Stimulated activated naive CD8-positive, alpha-beta T cell treated with anti-CD3 and anti-CD28 coated beads, Interleukin-15, amount 100 ng/mL, for 72 hours (primary cell): ENCODE results near the gene FOXO6.

Experiments
- ATAC-seq: fragments of 150-1000 bp; cut with Tn5 transposase; 2 replicates; pipeline ENCODE4 v1.10.0; 2021; ENCODE audit warnings: mild to moderate bottlenecking, moderate library complexity
- DNase-seq, 2 donors: peaks; one replicate each; pipeline ENCODE4 v3.0.0; 2021 to 2022
- H3K27ac Mint-ChIP-seq, 2 donors: one replicate each; pipeline ENCODE4 v1.8.0; 2022; ENCODE audit warnings: mild to moderate bottlenecking in 2 of 2, mixed read lengths in 2 of 2, moderate library complexity in 2 of 2
- H3K27me3 Mint-ChIP-seq: one replicate; pipeline ENCODE4 v1.8.0; 2022; ENCODE audit warnings: mixed read lengths
- H3K4me1 Mint-ChIP-seq: one replicate; pipeline ENCODE4 v1.8.0; 2022; ENCODE audit warnings: mild to moderate bottlenecking, mixed read lengths
- H3K4me3 Mint-ChIP-seq, 2 donors: one replicate each; pipeline ENCODE4 v1.8.0; 2022; ENCODE audit warnings: mild to moderate bottlenecking in 2 of 2, mixed read lengths in 2 of 2, moderate library complexity in 1 of 2
- H3K9me3 Mint-ChIP-seq, 2 donors: one replicate each; pipeline ENCODE4 v1.8.0; 2022; ENCODE audit warnings: mixed read lengths in 2 of 2

Gene FOXO6

DNA sequence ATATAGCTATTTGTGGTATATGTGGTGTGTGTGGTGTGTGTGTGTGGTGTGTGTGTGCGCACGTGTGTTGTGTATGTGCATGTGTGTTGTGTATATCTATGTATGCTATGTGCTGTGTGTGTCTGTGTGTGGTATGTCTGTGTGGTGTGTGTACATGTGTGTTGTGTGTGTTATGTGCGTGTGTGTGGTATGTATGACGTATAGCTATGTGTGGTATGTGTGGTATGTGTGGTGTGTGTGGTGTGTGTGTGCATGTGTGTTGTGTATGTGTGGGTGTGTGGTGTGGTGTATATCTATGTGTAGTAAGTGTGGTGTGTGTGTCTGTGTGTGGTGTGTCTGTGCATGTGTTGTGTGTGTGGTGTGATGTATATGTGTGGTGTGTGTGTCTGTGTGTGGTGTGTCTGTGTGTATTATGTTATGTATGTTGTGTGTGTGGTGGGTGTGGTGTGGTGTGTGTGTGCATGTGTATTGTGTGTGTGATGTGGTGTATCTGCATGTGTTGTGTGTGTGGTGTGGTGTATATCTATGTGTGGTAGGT is 63.4 kb downstream of the FOXO6 start:
- Mint-ChIP-seq H3K27me3 (peaks cover 14% of the 10 kb centered on the region), H3K9me3 (no peaks in the 10 kb centered on the region), H3K4me3 (no peak overlapping the region), H3K27ac (no peak overlapping the region), H3K4me1 (no peaks in the 10 kb centered on the region)
- ATAC-seq (no peak), DNase-seq (no peak)

DNA sequence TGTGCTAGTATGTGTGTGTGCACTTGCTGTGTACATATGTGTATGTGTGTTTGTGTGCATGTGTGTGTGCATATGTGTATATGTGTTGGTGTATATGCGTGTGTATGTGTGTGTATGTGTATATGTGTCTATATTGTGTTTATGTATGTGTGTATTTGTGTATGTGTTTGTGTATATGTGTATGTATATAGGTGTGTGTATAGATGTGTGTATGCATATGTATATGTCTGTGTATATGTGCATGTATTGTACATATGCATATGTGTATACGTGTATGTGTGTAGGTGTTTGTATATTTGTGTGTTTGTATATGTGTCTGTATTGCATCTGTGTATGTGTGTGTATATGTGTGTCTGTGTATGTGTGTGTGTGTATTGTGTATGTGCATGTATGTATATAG is 64.1 kb downstream of the FOXO6 start:
- Mint-ChIP-seq H3K27ac (no peak overlapping the region), H3K9me3 (no peaks in the 10 kb centered on the region), H3K4me3 (no peak overlapping the region), H3K4me1 (no peaks in the 10 kb centered on the region), H3K27me3 (peaks cover 14% of the 10 kb centered on the region)
- DNase-seq: no peak
- ATAC-seq: no peak

DNA sequence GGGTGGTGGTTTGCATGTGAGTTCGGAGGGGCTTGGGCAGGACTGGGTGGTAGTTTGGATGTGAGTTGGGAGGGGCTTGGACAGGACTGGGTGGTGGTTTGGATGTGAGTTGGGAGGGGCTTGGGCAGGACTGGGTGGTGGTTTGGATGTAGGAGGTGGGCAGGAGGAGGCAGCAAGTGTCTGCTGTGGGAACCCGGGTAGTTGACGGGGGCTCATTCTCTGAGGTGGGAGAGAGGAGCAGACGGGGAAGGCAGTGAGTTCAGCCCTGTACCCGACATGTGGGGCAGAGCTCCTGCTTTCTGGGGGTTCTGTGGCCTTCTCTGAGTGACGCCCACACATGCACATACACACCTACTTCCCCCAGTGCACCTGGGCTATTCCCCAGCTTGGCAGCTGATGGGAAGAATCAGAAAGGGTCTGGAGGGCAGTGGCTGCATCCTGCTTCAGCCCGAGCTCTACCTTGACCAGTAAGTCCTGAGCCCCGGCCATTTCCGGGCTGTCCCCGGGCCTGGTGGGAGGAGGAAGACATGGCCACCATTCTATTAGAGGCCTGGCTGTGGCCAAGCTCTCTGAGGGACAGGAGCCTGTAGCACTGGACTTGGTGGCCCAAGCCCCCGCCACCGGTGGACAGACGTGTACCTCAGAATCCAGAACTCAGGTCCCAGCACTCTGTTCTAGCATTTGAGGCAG is 65.1 kb downstream of the FOXO6 start:
- Mint-ChIP-seq H3K27me3 (peaks cover 14% of the 10 kb centered on the region), H3K27ac (no peak overlapping the region), H3K4me1 (no peaks in the 10 kb centered on the region), H3K9me3 (no peaks in the 10 kb centered on the region), H3K4me3 (no peak overlapping the region)
- DNase-seq: no peak
- no peak for ATAC-seq

DNA sequence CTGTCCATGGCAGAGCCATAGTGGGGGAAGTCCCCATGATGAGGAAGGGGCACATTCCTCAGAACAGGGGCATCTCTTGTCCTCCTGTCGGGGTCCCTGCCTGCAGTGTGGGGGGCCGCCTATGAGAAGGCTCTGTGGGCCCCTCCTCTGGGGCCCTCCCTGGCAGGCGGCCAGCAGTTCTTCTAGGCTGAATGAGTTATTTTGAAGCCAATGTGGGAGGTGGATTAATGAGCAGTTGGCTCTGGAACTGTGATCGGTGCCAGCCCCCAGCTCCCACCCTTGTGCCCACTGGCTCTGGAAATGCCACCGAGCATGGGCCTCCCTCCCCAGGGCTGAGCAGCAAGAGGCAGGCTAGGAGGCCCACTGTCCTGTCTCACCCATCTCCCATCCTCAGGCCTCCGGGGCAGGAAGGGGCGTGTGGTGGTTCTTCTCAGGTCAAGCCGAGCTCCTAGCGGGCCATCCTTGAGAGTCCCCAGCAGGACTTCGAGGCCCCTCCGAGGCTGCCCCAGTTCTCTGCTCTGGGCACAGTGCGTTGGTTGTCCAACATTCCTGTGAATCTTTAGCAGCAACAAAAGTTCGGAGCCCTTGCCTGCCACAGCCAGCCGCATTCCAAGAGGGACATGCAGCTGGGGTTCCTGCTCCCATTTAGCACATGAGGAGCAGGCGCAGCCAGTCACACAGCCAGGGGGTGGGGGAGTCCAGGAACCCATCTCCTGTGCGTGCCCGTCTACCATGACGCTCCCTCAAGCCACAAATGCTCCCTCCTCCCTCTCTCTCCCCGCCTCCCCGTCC is 66.1 kb downstream of the FOXO6 start:
- Mint-ChIP-seq H3K9me3 (no peaks in the 10 kb centered on the region), H3K4me3 (no peak overlapping the region), H3K27ac (no peak overlapping the region)

DNA sequence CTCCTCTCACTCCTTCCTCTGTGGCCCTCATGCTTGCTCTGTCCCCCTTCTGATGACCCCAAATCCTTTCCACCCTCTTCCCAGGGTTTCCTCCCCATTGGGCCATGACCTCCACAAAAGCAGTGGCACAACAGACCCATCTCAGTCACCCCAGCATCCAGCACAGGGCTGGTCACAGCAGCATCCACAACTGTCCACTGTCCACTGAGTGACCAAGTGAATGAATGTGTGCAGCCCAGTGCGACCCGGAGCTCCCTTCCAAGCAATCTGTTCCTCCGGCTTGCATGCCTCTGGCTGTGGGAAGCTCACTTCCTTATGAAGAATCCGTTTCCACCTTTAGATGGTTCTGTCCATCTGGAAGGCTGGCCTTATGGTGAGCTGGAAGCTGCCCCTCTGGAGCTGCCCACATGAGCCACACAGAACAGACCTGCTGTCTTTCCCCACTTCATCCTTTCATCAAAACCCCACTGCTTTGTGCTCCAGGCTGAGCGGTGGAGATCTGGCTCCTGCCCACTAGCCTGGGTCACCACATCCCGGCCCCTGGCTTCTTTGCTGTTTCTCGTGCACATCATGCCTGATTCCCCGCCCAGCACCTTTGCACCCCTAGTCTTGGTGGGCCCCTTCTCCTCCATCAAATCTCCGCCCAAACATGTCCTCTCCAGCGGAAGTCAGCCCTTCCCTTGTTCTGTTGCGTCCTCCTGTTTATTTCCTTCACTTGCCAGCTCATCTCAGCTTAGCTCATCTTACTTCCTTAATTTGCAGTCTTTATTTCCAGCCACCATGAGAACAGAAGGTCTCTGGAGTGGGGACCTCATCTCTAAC is 66.9 kb downstream of the FOXO6 start:
- Mint-ChIP-seq H3K4me3 (no peak overlapping the region), H3K27me3 (peaks cover 21% of the 10 kb centered on the region), H3K9me3 (no peaks in the 10 kb centered on the region), H3K27ac (no peak overlapping the region), H3K4me1 (peaks cover 6% of the 10 kb centered on the region)
- no peak for ATAC-seq
- no peak for DNase-seq

More for the DNA sequence above, 66.1 kb downstream of the FOXO6 start:
- ATAC-seq (no peak), DNase-seq (no peak)
- Mint-ChIP-seq H3K27me3 (peaks cover 14% of the 10 kb centered on the region), H3K4me1 (no peaks in the 10 kb centered on the region)

DNA sequence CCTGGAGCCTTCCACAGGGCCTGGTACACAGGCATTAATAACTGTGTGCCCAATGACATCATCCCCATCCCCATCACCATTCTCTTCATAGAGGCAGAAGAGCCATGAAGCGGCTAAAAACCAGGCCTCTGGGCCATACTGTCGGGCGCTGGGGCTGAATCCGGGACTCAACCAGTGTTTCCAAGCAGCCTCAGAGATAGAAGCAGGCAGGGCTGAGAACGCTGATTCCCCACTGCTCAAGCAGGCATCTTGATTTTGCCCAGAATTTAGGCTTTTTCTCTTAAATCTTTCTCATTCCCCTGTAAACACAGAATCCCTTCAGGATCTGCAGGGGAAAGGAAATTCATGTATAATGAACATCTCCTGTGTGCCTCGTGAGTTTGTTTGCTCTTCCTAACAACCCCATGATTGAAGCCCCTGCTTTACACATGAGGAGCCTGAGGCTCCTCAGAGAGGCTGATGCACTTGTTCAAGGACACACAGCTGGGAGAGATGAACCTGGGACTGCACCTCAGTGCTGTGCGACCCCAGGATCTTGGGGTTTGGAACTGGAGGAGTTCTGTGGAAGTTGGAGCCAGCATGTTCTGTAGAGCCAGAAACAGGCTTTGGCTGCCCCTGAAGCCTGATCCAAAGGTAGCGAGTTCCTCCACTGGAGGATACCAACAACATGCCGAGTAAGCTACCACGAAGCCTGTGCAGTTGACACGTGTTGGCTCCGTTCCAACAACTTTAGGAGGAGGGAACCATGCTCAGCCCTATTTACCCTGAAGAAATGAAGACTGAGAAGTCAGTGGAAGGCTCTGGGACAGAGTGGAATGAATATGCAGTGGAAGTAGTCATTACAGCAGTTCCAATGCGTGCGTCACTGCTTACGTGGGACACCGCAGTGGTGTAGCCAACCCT is 67.8 kb downstream of the FOXO6 start:
- no peak for ATAC-seq
- Mint-ChIP-seq H3K9me3 (no peaks in the 10 kb centered on the region), H3K4me1 (peaks cover 6% of the 10 kb centered on the region), H3K4me3 (no peak overlapping the region), H3K27ac (peak overlapping the region in 1 of 2 donors; percentile 10), H3K27me3 (peaks cover 30% of the 10 kb centered on the region)
- DNase-seq: no peak

DNA sequence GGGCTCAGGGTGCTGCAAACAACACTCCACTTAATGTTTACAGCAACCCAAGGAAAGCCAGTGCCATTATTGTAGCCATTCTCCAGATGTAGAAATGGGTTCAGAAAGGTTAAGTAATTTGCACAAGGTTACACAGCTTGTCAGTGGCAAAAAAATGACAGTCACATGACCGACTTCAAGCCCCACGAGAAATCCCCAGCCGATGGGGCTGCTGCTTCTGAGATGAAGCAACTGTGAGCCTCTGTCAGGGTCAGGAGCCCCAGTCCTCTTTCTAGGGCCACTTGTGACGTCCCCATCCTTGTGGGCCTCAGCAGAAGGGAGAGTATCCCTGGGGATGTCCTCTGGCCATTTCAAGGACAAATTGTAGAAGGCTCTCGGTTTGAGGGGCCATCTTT is 68.4 kb downstream of the FOXO6 start:
- ATAC-seq: no peak

DNA sequence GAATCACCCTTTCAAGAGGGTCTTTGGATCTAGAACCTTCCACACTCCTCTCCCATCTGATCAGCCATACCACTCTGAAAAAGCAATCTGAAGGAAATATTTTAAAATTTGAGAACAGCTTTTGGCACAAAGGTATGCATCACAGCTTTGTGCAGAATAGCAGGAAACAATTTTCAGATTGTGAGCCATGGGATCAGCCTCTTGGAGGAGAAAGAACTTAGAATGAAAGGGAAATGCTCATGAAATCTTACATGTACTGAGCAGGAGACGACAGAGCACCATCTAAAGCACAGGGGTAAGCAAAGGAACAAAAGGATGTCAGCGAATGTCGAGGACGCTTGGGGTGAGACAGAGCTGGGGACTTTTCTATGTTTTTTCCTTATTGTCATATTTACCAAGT is 68.8 kb downstream of the FOXO6 start:
- Mint-ChIP-seq H3K27me3 (peaks cover 41% of the 10 kb centered on the region), H3K4me3 (no peak overlapping the region)

More for the DNA sequence above, 68.4 kb downstream of the FOXO6 start:
- Mint-ChIP-seq H3K4me3 (no peak overlapping the region), H3K27ac (no peak overlapping the region), H3K4me1 (peaks cover 6% of the 10 kb centered on the region), H3K27me3 (peaks cover 37% of the 10 kb centered on the region), H3K9me3 (no peaks in the 10 kb centered on the region)
- DNase-seq: no peak

DNA sequence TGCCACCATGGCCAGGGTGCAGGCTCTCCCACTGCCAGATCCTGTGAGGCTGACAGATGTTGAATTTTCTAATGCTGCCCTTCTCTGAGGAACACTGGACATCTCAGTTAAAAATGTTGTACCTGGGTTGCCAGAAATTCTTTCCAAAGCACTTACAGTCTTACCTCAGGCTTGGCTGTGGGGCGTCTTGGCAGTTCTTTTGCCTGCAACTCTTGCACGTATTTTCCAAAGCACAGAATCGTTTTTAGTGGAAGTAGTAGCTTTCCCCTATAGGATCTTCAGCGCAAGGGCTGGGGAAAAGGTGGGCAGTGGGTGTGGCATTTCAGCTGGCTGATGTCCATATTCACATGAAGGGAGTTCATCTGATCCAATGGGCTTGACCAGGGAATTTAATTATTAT is 69.3 kb downstream of the FOXO6 start:
- Mint-ChIP-seq H3K4me3 (no peak overlapping the region), H3K27ac (no peak overlapping the region), H3K27me3 (peaks cover 46% of the 10 kb centered on the region), H3K9me3 (no peaks in the 10 kb centered on the region), H3K4me1 (peaks cover 6% of the 10 kb centered on the region)
- ATAC-seq (no peak), DNase-seq (no peak)

More for the DNA sequence above, 68.8 kb downstream of the FOXO6 start:
- DNase-seq (no peak), ATAC-seq (no peak)
- Mint-ChIP-seq H3K9me3 (no peaks in the 10 kb centered on the region), H3K4me1 (peaks cover 6% of the 10 kb centered on the region), H3K27ac (no peak overlapping the region)

DNA sequence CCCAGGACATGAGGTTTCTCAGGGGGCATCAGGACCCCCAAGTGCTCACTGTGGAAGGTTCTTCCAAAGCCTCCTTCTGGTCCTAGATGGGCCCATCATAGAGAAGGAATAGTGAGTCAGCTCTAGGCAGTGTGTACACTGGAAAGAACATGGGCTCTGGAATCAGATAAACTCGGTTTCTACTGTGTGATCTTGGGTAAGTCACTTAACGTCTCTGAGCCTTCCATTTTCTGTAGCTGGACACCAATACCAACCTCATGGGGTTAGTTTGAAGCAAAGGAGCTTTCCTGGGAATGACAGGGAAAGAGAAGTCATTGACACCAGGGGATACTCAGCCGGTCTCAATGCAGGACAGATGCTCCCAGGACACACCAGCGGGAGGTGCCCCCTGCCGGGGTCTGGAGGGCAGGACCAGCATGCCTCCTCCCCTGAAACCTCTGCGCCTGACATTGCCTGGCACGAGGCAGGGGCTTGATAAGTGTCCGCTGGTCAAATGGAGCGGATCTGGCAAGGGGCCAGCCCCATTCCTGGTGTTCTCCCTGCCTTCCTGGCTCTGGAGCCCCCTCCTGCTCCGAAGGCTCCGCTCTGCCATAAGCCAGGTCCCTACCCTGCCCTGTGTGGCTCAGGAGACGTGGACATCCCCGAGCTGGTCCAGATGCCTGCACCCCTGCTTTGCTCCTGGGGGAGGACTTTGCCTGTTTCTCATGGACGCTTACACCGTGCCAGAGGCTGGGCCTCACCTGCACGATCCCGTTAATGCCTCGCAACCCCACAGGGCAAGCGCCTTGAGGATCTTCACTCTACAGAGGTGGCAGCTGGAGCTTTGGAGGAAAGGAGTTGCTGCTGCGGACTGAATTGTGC is 70.5 kb downstream of the FOXO6 start:
- no peak overlapping the region for H3K27ac Mint-ChIP-seq
- DNase-seq (no peak), ATAC-seq (no peak)
- H3K27me3 Mint-ChIP-seq: peaks cover 57% of the 10 kb centered on the region
- peaks cover 6% of the 10 kb centered on the region for H3K4me1 Mint-ChIP-seq
- H3K9me3 Mint-ChIP-seq: no peaks in the 10 kb centered on the region
- no peak overlapping the region for H3K4me3 Mint-ChIP-seq
